PC-3 (cell line): Measurements from ENCODE around the gene RNU7-1.

Experiments
- CTCF ChIP-seq: fragments of 300-600 bp; sonication (generic); conservative IDR thresholded peaks from 2 replicates; pipeline ENCODE4 v1.5.1; 2017; ENCODE audit warnings: antibody characterized with exemption, low read depth, mild to moderate bottlenecking, low read length
- EZH2 ChIP-seq: fragments of 300-600 bp; sonication (generic); IDR thresholded peaks from one replicate; pipeline ENCODE4 v1.6.1; 2017; ENCODE audit warnings: antibody characterized with exemption, mild to moderate bottlenecking, low read length; ENCODE audit not compliant: unreplicated experiment
- EZH2phosphoT487 ChIP-seq: fragments of 300-600 bp; sonication (generic); IDR thresholded peaks from 2 replicates; pipeline ENCODE4 v1.6.1; 2018; ENCODE audit warnings: mild to moderate bottlenecking, antibody characterized with exemption, low read length, borderline replicate concordance

- no peak for TF ChIP-seq CTCF
- TF ChIP-seq EZH2: no peak
- no peak for TF ChIP-seq EZH2phosphoT487
These were observed 35.8 kb downstream of the RNU7-1 start for GRCh38 chr12:6979453-6979852.
